DND-41 (cell line): ENCODE results near the gene CD14.

Experiments
- ATAC-seq: fragments of 200-7000 bp; cut with Tn5 transposase; 3 replicates; pipeline ENCODE4 v1.9.1; 2021; ENCODE audit warnings: low read depth; ENCODE audit not compliant: insufficient read depth
- DNase-seq: peaks from one replicate; pipeline ENCODE4 v3.0.0-alpha.2; 2020
- H2AFZ ChIP-seq: 2 replicates; pipeline ENCODE4 v1.6.0; 2012; ENCODE audit warnings: low read depth, low read length
- H3K27ac ChIP-seq: 2 replicates; pipeline ENCODE4 v1.5.1; 2012; ENCODE audit warnings: low read length, inconsistent platforms
- H3K27me3 ChIP-seq: fragments of 200-600 bp; sonication (generic); 2 replicates; pipeline ENCODE4 v1.6.0; 2012; ENCODE audit warnings: low read length, mild to moderate bottlenecking, inconsistent platforms; ENCODE audit not compliant: insufficient read depth, poor library complexity
- H3K36me3 ChIP-seq: 2 replicates; pipeline ENCODE4 v1.5.1; 2012; ENCODE audit warnings: low read length, inconsistent platforms; ENCODE audit not compliant: insufficient read depth
- H3K4me1 ChIP-seq: 2 replicates; pipeline ENCODE4 v1.5.1; 2012; ENCODE audit warnings: mild to moderate bottlenecking, low read length; ENCODE audit not compliant: insufficient read depth
- H3K4me2 ChIP-seq: 2 replicates; pipeline ENCODE4 v1.6.0; 2012; ENCODE audit warnings: mild to moderate bottlenecking, moderate library complexity, low read length, inconsistent platforms; ENCODE audit not compliant: insufficient read depth
- H3K4me3 ChIP-seq, 2 experiments: fragments of 200-600 bp in 1 of 2; shearing (Covaris generic) in 1 of 2; 2 replicates each; pipeline ENCODE4 v1.5.1; 2012 to 2016; ENCODE audit warnings: inconsistent platforms in 2 of 2, low read length in 2 of 2, mild to moderate bottlenecking in 2 of 2, low read depth in 1 of 2, moderate library complexity in 1 of 2
- H3K79me2 ChIP-seq: 2 replicates; pipeline ENCODE4 v1.6.0; 2012; ENCODE audit warnings: low read length, inconsistent platforms; ENCODE audit not compliant: insufficient read depth
- H3K9ac ChIP-seq: 2 replicates; pipeline ENCODE4 v1.6.0; 2012; ENCODE audit warnings: low read depth, mild to moderate bottlenecking, inconsistent platforms, low read length, moderate library complexity
- H3K9me3 ChIP-seq: 2 replicates; pipeline ENCODE4 v1.5.1; 2012; ENCODE audit warnings: low read length, moderate library complexity, mild to moderate bottlenecking, inconsistent platforms; ENCODE audit not compliant: insufficient read depth, severe bottlenecking
- H4K20me1 ChIP-seq: 2 replicates; pipeline ENCODE4 v1.6.0; 2012; ENCODE audit warnings: low read length; ENCODE audit not compliant: insufficient read depth
- CTCF ChIP-seq: IDR thresholded peaks from 2 replicates; pipeline ENCODE4 v1.5.1; 2012; ENCODE audit warnings: borderline replicate concordance, low read length, moderate library complexity, mild to moderate bottlenecking; ENCODE audit not compliant: poor library complexity, severe bottlenecking; ENCODE audit errors: extremely low read depth
- EZH2 ChIP-seq: IDR thresholded peaks from 3 replicates; pipeline ENCODE4 v1.6.1; 2012; ENCODE audit warnings: borderline replicate concordance, low read depth, mild to moderate bottlenecking, moderate library complexity, low read length, inconsistent platforms; ENCODE audit not compliant: severe bottlenecking

CD14 gene

GRCh38 chr5:140602147-140602546, 30.8 kb downstream of the CD14 start:
- H3K27ac ChIP-seq, result no peak overlapping the region
- no peak overlapping the region for H3K4me2 ChIP-seq
- no peak for ATAC-seq

GRCh38 chr5:140600096-140600495, 32.9 kb downstream of the CD14 start:
- Histone ChIP-seq H3K27me3 (no peaks in the 10 kb centered on the region), H3K9me3 (no peaks in the 10 kb centered on the region), H3K4me3 (no peak overlapping the region), H3K4me2 (no peak overlapping the region), H3K79me2 (no peaks in the 10 kb centered on the region), H3K27ac (no peak overlapping the region), H3K9ac (no peak overlapping the region), H3K4me1 (no peaks in the 10 kb centered on the region), H3K36me3 (no peaks in the 10 kb centered on the region), H2AFZ (no peak overlapping the region), H4K20me1 (no peaks in the 10 kb centered on the region)
- TF ChIP-seq EZH2, result no peak
- TF ChIP-seq CTCF, result no peak
- DNase-seq (no peak), ATAC-seq (no peak)

More at GRCh38 chr5:140602147-140602546, 30.8 kb downstream of the CD14 start:
- Histone ChIP-seq H3K79me2 (no peaks in the 10 kb centered on the region), H3K36me3 (no peaks in the 10 kb centered on the region), H3K9ac (no peak overlapping the region), H3K4me3 (no peak overlapping the region), H2AFZ (no peak overlapping the region), H3K27me3 (no peaks in the 10 kb centered on the region), H3K9me3 (no peaks in the 10 kb centered on the region), H3K4me1 (no peaks in the 10 kb centered on the region), H4K20me1 (no peaks in the 10 kb centered on the region)
- no peak for DNase-seq
- TF ChIP-seq EZH2, result no peak
- no peak for TF ChIP-seq CTCF

GRCh38 chr5:140598836-140599235, 34.1 kb downstream of the CD14 start:
- H3K9ac ChIP-seq, result no peak overlapping the region
- H3K36me3 ChIP-seq, result no peaks in the 10 kb centered on the region
- no peaks in the 10 kb centered on the region for H3K79me2 ChIP-seq
- H4K20me1 ChIP-seq, result no peaks in the 10 kb centered on the region
- H3K4me3 ChIP-seq, result no peak overlapping the region
- H2AFZ ChIP-seq, result no peak overlapping the region
- no peak for ATAC-seq
- H3K4me2 ChIP-seq, result no peak overlapping the region
- H3K9me3 ChIP-seq, result no peaks in the 10 kb centered on the region
- TF ChIP-seq EZH2 (no peak), CTCF (no peak)
- DNase-seq, result no peak
- no peaks in the 10 kb centered on the region for H3K27me3 ChIP-seq
- no peaks in the 10 kb centered on the region for H3K4me1 ChIP-seq
- H3K27ac ChIP-seq, result no peak overlapping the region

- no peak for TF ChIP-seq EZH2
- TF ChIP-seq CTCF, result no peak
Observed at GRCh38 chr5:140596321-140596741, 36.6 kb downstream of the CD14 start.

More at GRCh38 chr5:140596321-140596741, 36.6 kb downstream of the CD14 start:
- ATAC-seq (no peak), DNase-seq (no peak)
- H3K4me1 ChIP-seq, result no peaks in the 10 kb centered on the region
- no peaks in the 10 kb centered on the region for H3K79me2 ChIP-seq
- H3K27me3 ChIP-seq, result no peaks in the 10 kb centered on the region
- no peaks in the 10 kb centered on the region for H4K20me1 ChIP-seq
- H2AFZ ChIP-seq, result no peak overlapping the region
- H3K9me3 ChIP-seq, result no peaks in the 10 kb centered on the region
- H3K9ac ChIP-seq, result no peak overlapping the region
- no peak overlapping the region for H3K27ac ChIP-seq
- H3K4me3 ChIP-seq, result no peak overlapping the region
- H3K36me3 ChIP-seq, result no peaks in the 10 kb centered on the region
- no peak overlapping the region for H3K4me2 ChIP-seq
